Parathyroid adenoma (tissue), 2 donors: Measurements from ENCODE around the gene U2AF1L4.

Experiments used
- H2AFZ ChIP-seq: fragments of 300-600 bp; sonication (generic); one replicate; pipeline ENCODE4 v1.7.0; 2017; ENCODE audit warnings: antibody characterized with exemption, mild to moderate bottlenecking
- H3K27ac ChIP-seq: fragments of 300-600 bp; sonication (generic); one replicate; pipeline ENCODE4 v1.7.0; 2017
- H3K27me3 ChIP-seq: fragments of 300-600 bp; sonication (generic); one replicate; pipeline ENCODE4 v1.7.0; 2017; ENCODE audit warnings: low read length; ENCODE audit not compliant: control insufficient read depth, insufficient read depth
- H3K36me3 ChIP-seq: fragments of 300-600 bp; sonication (generic); one replicate; pipeline ENCODE4 v1.7.0; 2017; ENCODE audit warnings: low read length; ENCODE audit not compliant: control insufficient read depth, insufficient read depth
- H3K4me1 ChIP-seq: fragments of 300-600 bp; sonication (generic); one replicate; pipeline ENCODE4 v1.7.0; 2017; ENCODE audit warnings: control low read depth
- H3K4me2 ChIP-seq: fragments of 300-600 bp; sonication (generic); one replicate; pipeline ENCODE4 v1.7.0; 2017; ENCODE audit warnings: low read length
- H3K4me3 ChIP-seq: fragments of 300-600 bp; sonication (generic); one replicate; pipeline ENCODE4 v1.7.0; 2017; ENCODE audit warnings: low read depth, low read length
- H3K79me2 ChIP-seq: fragments of 300-600 bp; sonication (generic); one replicate; pipeline ENCODE4 v1.7.0; 2017; ENCODE audit warnings: control low read depth
- H3K9ac ChIP-seq: fragments of 300-600 bp; sonication (generic); one replicate; pipeline ENCODE4 v1.7.0; 2017; ENCODE audit warnings: mild to moderate bottlenecking
- H3K9me3 ChIP-seq: fragments of 300-600 bp; sonication (generic); one replicate; pipeline ENCODE4 v1.7.0; 2017; ENCODE audit warnings: low read length; ENCODE audit not compliant: control insufficient read depth
- CTCF ChIP-seq: fragments of 300-600 bp; sonication (generic); IDR thresholded peaks from one replicate; pipeline ENCODE4 v1.7.0; 2017; ENCODE audit warnings: antibody characterized with exemption, mild to moderate bottlenecking
- donor health status: primary hyperparathyroidism.

Gene U2AF1L4

GRCh38 chr19:35780717-35781116 is 35.5 kb upstream of the U2AF1L4 start:
- Histone ChIP-seq H3K27me3 (no peaks in the 10 kb centered on the region), H2AFZ (no peak overlapping the region), H3K4me2 (no peak overlapping the region), H3K4me1 (peaks cover 5% of the 10 kb centered on the region), H3K79me2 (no peaks in the 10 kb centered on the region), H3K27ac (no peak overlapping the region), H3K4me3 (no peak overlapping the region), H3K9me3 (no peaks in the 10 kb centered on the region), H3K9ac (no peak overlapping the region), H3K36me3 (no peaks in the 10 kb centered on the region)
- no peak for TF ChIP-seq CTCF

- no peak overlapping the region for H3K4me3 ChIP-seq
- TF ChIP-seq CTCF: no peak
Observed at GRCh38 chr19:35780058-35780457, 34.8 kb upstream of the U2AF1L4 start.

GRCh38 chr19:35779033-35779432 is 33.8 kb upstream of the U2AF1L4 start:
- Histone ChIP-seq H3K9ac (no peak overlapping the region), H3K4me2 (no peak overlapping the region), H3K27me3 (no peaks in the 10 kb centered on the region), H3K4me1 (peaks cover 10% of the 10 kb centered on the region), H3K27ac (no peak overlapping the region), H2AFZ (no peak overlapping the region), H3K4me3 (no peak overlapping the region), H3K36me3 (no peaks in the 10 kb centered on the region), H3K79me2 (no peaks in the 10 kb centered on the region), H3K9me3 (no peaks in the 10 kb centered on the region)
- no peak for TF ChIP-seq CTCF

More at GRCh38 chr19:35780058-35780457, 34.8 kb upstream of the U2AF1L4 start:
- Histone ChIP-seq H3K79me2 (no peaks in the 10 kb centered on the region), H3K9ac (no peak overlapping the region), H3K4me1 (peaks cover 5% of the 10 kb centered on the region), H2AFZ (no peak overlapping the region), H3K36me3 (no peaks in the 10 kb centered on the region), H3K27me3 (no peaks in the 10 kb centered on the region), H3K4me2 (no peak overlapping the region), H3K27ac (no peak overlapping the region), H3K9me3 (no peaks in the 10 kb centered on the region)

GRCh38 chr19:35777961-35778360 is 32.7 kb upstream of the U2AF1L4 start:
- TF ChIP-seq CTCF: no peak
- Histone ChIP-seq H3K9ac (no peak overlapping the region), H3K27ac (no peak overlapping the region), H2AFZ (no peak overlapping the region), H3K4me3 (no peak overlapping the region), H3K79me2 (no peaks in the 10 kb centered on the region), H3K36me3 (no peaks in the 10 kb centered on the region), H3K27me3 (no peaks in the 10 kb centered on the region), H3K4me2 (no peak overlapping the region), H3K9me3 (no peaks in the 10 kb centered on the region), H3K4me1 (peaks cover 10% of the 10 kb centered on the region)

GRCh38 chr19:35777086-35777841 is 32.0 kb upstream of the U2AF1L4 start:
- H3K36me3 ChIP-seq: no peaks in the 10 kb centered on the region
- H3K79me2 ChIP-seq: no peaks in the 10 kb centered on the region
- no peak overlapping the region for H3K27ac ChIP-seq
- no peaks in the 10 kb centered on the region for H3K27me3 ChIP-seq
- H3K9me3 ChIP-seq: no peaks in the 10 kb centered on the region
- H3K4me1 ChIP-seq: peaks cover 10% of the 10 kb centered on the region
- H3K9ac ChIP-seq: no peak overlapping the region
- H2AFZ ChIP-seq: no peak overlapping the region
- TF ChIP-seq CTCF: no peak
- H3K4me2 ChIP-seq: no peak overlapping the region
- no peak overlapping the region for H3K4me3 ChIP-seq
